ENCODE results near the gene LRIF1.
"Not testable (repeated sequence)": the region's sequence is repeated elsewhere in the genome, so short reads cannot be mapped to it uniquely, and the experiment has no call there.

The LRIF1 gene

DNA sequence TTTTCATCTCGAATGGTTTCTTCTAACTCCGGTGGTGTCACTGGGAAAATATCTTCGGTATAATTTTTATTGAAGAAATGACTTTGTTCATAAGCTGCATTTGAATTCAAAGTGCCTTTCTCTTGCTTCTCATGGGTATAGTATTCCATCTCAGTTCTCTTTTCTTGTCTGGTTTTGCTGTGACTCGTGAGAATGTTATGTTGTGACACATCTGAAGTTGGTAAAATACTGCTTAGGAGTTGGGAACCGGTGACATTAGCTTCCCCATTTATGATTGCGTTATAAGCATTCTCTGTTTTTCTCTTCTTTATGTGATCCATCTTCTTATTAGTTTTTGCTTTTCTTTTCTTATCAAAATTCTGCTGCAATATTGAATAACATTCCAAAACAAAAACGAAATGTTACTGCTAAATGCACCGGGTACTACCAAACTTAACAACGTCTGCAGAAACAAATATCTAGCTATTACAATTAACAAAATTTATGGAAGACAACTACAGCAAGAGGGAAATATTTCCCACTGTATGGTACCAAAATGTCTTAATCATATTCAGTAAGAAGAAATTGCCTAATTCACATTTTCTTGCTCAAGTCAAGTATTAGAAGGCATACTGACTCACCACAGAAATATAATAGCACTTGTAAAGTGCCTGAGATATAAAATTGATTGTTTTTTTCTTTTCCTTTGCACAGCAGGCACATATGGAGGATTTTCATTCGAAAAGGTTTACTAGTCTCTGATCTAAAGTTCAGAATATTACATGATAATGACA, 15.5 kb downstream of the LRIF1 start:
- DNase-seq (ENCODE audit: low spot score): no peak

DNA sequence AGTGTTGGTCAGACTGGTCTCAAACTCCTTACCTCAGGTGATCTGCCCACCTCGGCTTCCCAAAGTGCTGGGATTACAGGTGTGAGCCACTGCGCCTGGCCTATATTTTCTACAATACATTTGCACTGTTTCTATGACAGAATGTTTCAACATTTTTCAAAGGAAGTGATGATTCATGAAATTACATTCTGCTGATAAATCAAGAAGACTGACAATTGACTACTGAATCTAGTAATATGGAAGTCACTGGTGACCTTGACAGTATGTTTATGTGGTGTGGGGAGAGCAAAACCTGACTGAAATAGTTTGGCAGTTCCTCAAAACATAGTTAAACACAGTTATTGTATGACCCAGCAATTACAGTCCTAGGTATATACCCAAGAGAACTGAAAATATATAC, 18.1 kb downstream of the LRIF1 start:
- no peak for DNase-seq (ENCODE audit: low spot score)

DNA sequence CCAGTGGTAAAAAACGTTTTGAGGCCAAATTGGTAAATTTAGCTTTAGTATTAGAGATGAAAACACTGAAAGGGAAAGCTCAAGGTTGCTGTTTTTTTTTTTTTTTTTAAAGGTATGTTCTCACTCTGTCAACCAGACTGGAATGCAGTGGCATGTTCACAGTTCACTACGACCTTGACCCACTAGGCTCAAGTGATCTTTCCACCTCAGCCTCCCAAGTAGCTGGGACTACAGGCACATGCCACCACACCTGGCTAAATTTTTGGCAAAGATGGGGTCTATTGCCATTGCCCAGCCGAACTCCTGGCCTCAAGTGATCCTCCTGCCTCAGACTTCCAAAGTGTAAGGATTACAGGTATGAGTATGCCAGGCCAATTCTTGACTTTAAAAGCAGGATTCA, 18.9 kb downstream of the LRIF1 start:
- no peak for DNase-seq (ENCODE audit: low spot score)

DNA sequence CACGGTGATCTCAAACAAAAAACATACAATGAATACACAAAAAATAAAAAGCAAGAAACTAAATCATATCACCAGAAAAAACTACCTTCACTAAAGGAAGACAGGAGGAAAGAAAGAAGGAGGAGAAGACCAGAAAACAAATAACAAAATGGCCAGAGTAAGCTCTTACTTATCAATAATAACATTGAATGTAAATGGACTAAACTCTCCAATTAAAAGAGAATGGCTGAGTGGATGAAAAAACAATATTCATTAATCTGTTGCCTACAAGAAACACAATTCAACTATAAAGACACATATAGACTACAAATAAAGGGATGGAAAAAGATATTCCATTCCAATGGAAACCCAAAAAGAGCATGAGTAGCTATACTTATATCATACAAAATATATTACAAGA, 27.2 kb downstream of the LRIF1 start:
- no peak for DNase-seq (ENCODE audit: low spot score)

GRCh38 chr1:110931097-110931496, 32.6 kb downstream of the LRIF1 start:
- DNase-seq (ENCODE audit: low spot score): not testable (repeated sequence)

DNA sequence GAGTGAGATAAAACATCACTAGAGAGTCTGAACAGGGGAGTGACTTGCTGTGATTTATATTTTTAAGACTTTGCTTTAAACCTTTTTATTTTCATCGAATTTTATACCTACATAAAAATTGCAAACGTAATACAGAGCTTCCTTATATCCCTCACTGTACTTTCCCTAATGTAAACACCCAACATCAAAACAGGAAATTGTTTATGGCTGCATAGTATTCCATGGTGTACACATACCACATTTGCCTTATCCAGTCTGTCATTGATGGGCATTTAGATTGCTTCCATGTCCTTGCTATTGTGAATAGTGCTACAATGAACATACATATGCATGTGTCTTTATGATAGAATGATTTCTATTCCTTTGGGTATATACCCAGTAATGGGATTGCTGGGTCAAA, 34.8 kb downstream of the LRIF1 start:
- DNase-seq (ENCODE audit: low spot score): no peak

DNA sequence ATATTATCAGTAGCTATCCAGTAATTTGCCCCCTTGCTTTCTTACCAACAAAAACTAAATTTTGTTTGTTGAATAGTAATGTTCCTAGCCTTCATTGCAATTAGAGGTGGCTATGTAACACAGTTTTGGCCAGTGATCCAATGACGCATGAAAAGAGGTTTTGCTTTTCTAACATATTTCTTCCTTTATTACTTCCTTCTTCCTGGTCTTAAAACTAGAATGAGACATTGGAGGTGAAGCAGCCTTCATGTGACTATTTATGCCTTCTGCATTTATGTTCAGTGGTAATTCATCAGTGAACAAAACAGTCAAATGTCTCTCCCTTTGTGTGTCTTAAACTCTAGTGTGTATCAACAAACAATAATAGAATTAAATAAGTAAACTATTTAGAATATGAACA, 35.5 kb downstream of the LRIF1 start:
- DNase-seq (ENCODE audit: low spot score): no peak

GRCh38 chr1:110927484-110928075, 36.1 kb downstream of the LRIF1 start:
- no peak for DNase-seq (ENCODE audit: low spot score)

- DNase-seq (ENCODE audit: low spot score): no peak
Measured at GRCh38 chr1:110921953-110922352, 41.8 kb downstream of the LRIF1 start.

DNA sequence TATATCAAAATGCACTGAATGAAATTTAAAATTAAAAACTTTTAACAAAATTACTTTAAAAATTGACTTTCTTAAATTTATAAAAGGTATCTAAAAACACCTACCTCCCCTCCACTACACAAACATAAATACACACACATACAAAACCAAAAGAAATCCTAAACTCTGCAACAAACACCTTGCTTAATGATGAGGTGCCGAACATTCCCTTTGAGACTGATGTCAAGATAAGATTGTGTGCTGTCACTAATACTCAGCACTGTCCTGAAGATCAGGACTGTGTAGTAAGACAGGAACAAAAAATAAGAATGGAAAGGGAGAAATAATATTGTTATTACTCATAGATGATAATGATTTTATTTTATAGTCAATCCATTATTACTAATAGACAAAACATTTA, 45.7 kb downstream of the LRIF1 start:
- no peak for DNase-seq (ENCODE audit: low spot score)

DNA sequence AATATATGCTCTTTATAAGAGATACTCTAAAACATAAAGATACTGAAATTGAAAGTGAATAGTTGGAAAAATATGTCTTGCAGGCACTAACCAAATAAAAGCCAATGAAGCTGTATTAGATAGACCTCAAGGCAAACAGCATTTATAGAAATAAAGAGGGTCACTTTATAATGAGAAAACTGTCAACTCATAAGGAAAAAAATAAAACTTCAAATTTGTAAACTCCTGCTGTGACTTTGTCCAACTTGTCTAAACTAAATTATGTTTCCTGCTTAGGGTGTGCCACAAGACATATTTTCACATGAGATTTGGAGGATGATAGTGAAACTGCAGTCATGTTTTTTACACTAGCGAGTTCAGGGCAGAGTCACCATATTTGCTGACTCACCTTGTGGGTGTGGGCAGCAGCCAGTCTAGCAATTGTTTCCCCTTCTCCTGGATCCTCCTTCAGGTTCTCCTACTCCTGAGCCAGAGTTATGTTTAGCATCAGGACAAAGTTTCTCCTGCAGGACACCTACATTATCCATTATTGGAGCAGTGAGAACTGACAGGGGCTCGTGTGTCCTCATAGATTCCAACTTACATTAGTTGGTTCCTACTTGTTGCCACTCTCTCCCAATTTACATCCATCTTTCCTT, 46.9 kb downstream of the LRIF1 start:
- peak; percentile 17 for DNase-seq (ENCODE audit: low spot score)

- DNase-seq (ENCODE audit: low spot score): no peak
Measured at GRCh38 chr1:110916274-110916668, 47.5 kb downstream of the LRIF1 start.

GRCh38 chr1:110915804-110916203, 47.9 kb downstream of the LRIF1 start:
- DNase-seq (ENCODE audit: low spot score): no peak

DNA sequence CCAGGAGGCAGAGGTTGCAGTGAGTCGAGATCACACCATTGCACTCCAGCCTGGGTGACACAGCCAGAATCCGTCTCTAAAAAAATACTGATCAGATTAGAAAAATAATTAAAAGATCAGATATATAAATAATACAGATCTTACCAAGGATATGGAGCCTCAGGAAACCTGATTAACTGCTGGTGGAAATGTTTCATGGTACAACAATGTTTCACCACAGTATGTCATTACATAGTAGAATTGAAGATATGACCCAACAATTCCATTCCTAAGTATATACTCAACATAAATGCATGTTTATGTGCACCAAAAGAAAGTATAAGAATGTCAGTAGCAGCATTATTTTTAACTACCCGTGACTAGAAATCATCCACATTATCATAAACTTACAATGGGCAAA, 49.0 kb downstream of the LRIF1 start:
- no peak for DNase-seq (ENCODE audit: low spot score)

DNA sequence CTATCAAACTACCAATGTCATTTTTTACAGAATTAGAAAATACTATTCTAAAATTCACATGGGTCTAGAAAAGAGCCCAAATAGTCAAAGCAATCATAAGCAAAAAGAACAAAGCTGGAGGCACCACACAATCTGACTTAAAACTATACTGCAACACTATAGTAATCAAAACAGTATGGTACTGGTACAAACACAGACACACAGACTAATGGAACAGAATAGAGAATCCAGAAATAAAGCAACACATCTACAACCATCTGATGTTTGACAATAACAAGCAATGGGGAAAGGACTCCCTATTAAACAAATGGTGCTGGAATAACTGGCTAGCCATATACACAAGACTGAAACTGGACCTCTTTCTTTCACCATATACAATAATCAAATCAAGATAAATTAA, 50.9 kb downstream of the LRIF1 start:
- DNase-seq (ENCODE audit: low spot score): no peak

DNA sequence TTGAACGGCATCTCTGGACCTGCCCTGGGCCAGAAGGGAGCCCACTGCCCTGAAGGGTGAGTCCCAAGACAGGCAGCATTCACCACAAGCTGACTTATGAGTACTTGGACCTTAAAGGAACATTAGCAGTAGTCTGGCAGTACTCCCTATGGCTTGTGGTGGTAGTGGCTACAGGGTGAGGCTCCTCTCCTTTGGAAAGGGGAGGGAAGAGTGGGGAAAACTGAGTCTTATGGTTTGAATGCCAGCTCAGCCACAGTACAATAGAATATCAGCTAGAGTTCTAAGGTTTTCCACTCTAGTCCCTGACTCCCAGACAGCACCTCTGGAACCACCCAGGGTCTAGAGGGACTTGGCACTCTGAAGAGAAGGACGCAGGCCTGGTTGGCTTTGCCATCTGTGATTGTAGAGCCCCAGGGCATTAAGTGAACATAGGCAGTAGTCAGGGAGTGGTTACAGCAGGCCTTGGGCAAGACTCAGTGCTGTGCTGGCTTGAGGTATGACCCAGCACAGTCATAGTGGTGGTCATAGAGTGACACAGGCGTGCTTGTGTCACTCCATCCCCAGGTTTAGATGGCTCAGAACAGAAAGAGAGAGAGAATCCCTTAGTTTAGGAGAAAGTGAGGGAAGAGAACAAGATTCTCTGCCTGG, 59.7 kb downstream of the LRIF1 start:
- DNase-seq (ENCODE audit: low spot score): no peak

- DNase-seq (ENCODE audit: low spot score): no peak
Measured at GRCh38 chr1:110902820-110903463, 60.8 kb downstream of the LRIF1 start.

DNA sequence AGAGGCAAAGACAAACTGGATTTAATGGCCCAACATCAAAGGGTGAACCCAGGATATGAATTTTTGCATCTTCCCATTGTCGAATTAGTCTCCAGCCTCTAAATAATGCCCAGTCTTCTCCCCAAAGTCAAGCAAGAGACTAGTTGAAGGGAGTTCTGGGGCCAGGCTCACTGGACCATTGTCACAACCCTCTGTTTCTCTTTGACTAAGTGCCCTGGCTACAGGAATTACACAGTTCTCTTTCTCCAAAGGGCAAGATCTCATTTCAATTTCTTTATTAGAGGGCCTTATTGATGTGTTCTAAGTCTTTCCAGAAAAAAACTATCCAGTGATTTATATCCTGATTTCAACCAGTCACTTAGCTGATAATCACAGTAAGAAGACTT, 64.3 kb downstream of the LRIF1 start:
- no peak for DNase-seq (ENCODE audit: low spot score)

GRCh38 chr1:110898734-110899457, 64.8 kb downstream of the LRIF1 start:
- no peak for DNase-seq (ENCODE audit: low spot score)

DNA sequence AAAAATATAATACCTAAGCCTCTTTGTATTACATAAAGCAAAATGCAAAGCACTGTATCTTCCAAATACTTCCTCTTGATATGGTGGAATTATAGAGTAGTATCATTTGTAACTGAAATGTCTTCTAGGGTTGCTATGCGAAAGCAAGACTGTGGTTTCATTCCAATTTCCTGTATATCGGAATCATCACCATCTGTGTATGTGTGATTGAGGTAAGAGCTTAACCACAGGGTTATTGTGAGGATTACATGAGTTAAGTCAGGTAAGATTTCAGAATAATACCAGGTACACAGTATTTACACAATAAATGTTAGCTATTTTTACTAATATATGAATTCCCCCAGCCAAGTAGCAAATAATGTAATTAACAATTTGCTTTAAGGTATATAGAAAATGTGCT, 66.0 kb downstream of the LRIF1 start:
- no peak for DNase-seq (ENCODE audit: low spot score)

Measured in AG08396 (cell line).